Lung (tissue), 12 donors: ENCODE data around the gene TINCR. TPM values are rescaled to one million over a fixed set of nuclear protein-coding genes. Genes with fewer than 3 reads are reported as not detected.
A peak's percentile ranks its signal among the peaks of the same experiment; 100 is the strongest.
"Not testable (repeated sequence)": the region's sequence is repeated elsewhere in the genome, so short reads cannot be mapped to it uniquely, and the experiment has no call there.

Source experiments
- ATAC-seq: fragments of 200-7000 bp; cut with Tn5 transposase; one replicate; pipeline ENCODE4 v1.9.1; 2020; ENCODE audit warnings: moderate number of reproducible peaks; ENCODE audit not compliant: insufficient read depth, low FRiP score
- DNase-seq, 3 donors: peaks; one replicate each; pipeline ENCODE4 v3.0.0-alpha.2; 2013 to 2017
- H3K27ac ChIP-seq, 2 donors: one replicate each; pipeline ENCODE4 v1.5.1; 2013; ENCODE audit warnings: mild to moderate bottlenecking in 2 of 2, moderate library complexity in 2 of 2, control low read depth in 1 of 2, inconsistent platforms in 1 of 2, low read depth in 1 of 2, low read length in 1 of 2
- H3K27me3 ChIP-seq, 3 donors: one replicate each; pipeline ENCODE4 v1.5.1; 2013; ENCODE audit warnings: low read length in 2 of 3; ENCODE audit not compliant: control insufficient read depth in 3 of 3, insufficient read depth in 3 of 3
- H3K36me3 ChIP-seq, 4 donors: one replicate each; pipeline ENCODE4 v1.5.1; 2013; ENCODE audit warnings: low read length in 4 of 4, mild to moderate bottlenecking in 1 of 4, moderate library complexity in 1 of 4; ENCODE audit not compliant: control insufficient read depth in 4 of 4, insufficient read depth in 4 of 4
- H3K4me1 ChIP-seq, 5 donors: one replicate each; pipeline ENCODE4 v1.5.1; 2013; ENCODE audit warnings: low read length in 5 of 5, mild to moderate bottlenecking in 2 of 5, moderate library complexity in 1 of 5; ENCODE audit not compliant: control insufficient read depth in 5 of 5, insufficient read depth in 5 of 5
- H3K4me3 ChIP-seq: one replicate; pipeline ENCODE4 v1.5.1; 2013; ENCODE audit warnings: mild to moderate bottlenecking, control low read depth, moderate library complexity
- H3K9ac ChIP-seq, 2 donors: one replicate each; pipeline ENCODE4 v1.5.1; 2013; ENCODE audit warnings: low read length in 2 of 2, control low read depth in 1 of 2; ENCODE audit not compliant: insufficient read depth in 1 of 2
- H3K9me3 ChIP-seq, 4 donors: one replicate each; pipeline ENCODE4 v1.5.1; 2013; ENCODE audit warnings: low read length in 3 of 4, mild to moderate bottlenecking in 1 of 4, moderate library complexity in 1 of 4; ENCODE audit not compliant: control insufficient read depth in 4 of 4, insufficient read depth in 3 of 4
- WGBS, 2 donors: extraction: QIAGEN DNeasy Blood & Tissue Kit; methylation state at CpG; one replicate each; pipeline ENCODE4 v1.1.7; 2013; 5-methylcytosine and 5-hydroxymethylcytosine counted together
- polyA plus RNA-seq, 2 donors: library from polyadenylated mRNA; stranded (reverse); fragments of 200-250 nt; gene quantifications; one replicate each; pipeline ENCODE4 v1.2.1, GENCODE V29; 2013
- total RNA-seq, 2 donors: library from RNA; depleted of rRNA in 1 of 2; stranded (reverse); fragments of >200 nt in 1 of 2; gene quantifications; one replicate each; pipeline ENCODE4 v1.2.1, GENCODE V29; 2014 to 2021
- TF ChIP-seq, protein P1 (sequence below): IDR thresholded peaks from 2 replicates; pipeline ENCODE4 v1.5.1; 2012; ENCODE audit warnings: mild to moderate bottlenecking; ENCODE audit errors: control extremely low read depth, extremely low read depth
- donor health status: control.
- donor health status: control.
- donor health status: Bipolar disorder and iron deficiency.
- donor health status: healthy.
- donor health status: DM: yes; HTN: yes; CAD: no.

Gene TINCR
- total and polyA plus RNA-seq, 4 donors, result 1.0 to 2.0 (median 1.9) TPM

GRCh38 chr19:5542665-5543064 is 25.1 kb downstream of the TINCR start:
- Histone ChIP-seq H3K36me3 (no peaks in the 10 kb centered on the region), H3K4me3 (no peak overlapping the region), H3K27ac (no peak overlapping the region), H3K27me3 (peaks cover 0 to 3% (median 3%) of the 10 kb centered on the region in 3 donors), H3K9ac (no peak overlapping the region), H3K4me1 (peaks cover 0 to 4% (median 0%) of the 10 kb centered on the region in 5 donors), H3K9me3 (no peaks in the 10 kb centered on the region)
- DNase-seq (no peak), ATAC-seq (no peak)
- 34 to 49% methylated on average over 8 of the region's 8 CpGs for WGBS, 2 donors
- TF ChIP-seq, protein P1, sequence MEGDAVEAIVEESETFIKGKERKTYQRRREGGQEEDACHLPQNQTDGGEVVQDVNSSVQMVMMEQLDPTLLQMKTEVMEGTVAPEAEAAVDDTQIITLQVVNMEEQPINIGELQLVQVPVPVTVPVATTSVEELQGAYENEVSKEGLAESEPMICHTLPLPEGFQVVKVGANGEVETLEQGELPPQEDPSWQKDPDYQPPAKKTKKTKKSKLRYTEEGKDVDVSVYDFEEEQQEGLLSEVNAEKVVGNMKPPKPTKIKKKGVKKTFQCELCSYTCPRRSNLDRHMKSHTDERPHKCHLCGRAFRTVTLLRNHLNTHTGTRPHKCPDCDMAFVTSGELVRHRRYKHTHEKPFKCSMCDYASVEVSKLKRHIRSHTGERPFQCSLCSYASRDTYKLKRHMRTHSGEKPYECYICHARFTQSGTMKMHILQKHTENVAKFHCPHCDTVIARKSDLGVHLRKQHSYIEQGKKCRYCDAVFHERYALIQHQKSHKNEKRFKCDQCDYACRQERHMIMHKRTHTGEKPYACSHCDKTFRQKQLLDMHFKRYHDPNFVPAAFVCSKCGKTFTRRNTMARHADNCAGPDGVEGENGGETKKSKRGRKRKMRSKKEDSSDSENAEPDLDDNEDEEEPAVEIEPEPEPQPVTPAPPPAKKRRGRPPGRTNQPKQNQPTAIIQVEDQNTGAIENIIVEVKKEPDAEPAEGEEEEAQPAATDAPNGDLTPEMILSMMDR, result no peak

- Histone ChIP-seq H3K4me1 (peaks cover 0 to 4% (median 0%) of the 10 kb centered on the region in 5 donors), H3K36me3 (no peaks in the 10 kb centered on the region), H3K27ac (no peak overlapping the region), H3K4me3 (no peak overlapping the region), H3K9me3 (no peaks in the 10 kb centered on the region), H3K27me3 (peaks cover 0 to 3% (median 3%) of the 10 kb centered on the region in 3 donors), H3K9ac (no peak overlapping the region)
- ATAC-seq, result no peak
- WGBS, 2 donors, result 73 to 92% methylated on average over 7 of the region's 7 CpGs
- TF ChIP-seq, protein P1, result no peak
- DNase-seq, result peak in 2 of 3 donors; percentile 31 to 35
Observed at GRCh38 chr19:5541456-5541855, 26.3 kb downstream of the TINCR start.

DNA sequence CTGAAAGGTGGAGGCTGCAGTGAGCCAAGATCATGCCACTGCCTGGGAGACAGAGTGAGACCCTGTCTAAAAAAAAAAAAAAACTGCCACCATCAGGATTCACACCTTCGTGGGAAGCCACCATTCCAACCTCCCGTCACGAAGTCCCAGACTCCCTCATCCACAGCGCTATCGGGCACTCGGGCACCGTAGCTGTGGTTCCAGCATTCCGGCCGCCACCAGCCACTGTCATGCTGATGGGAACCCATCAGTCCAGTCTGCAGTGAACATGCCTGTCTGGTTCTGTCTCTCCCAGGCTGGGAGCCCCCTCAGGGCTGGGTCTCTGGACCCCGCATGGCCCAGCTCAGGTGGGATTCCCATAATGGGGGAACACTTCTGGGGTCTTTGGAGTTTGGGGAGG is 27.5 kb downstream of the TINCR start:
- DNase-seq (no peak), ATAC-seq (no peak)
- no peak overlapping the region for H3K27ac ChIP-seq
- no peak overlapping the region for H3K4me3 ChIP-seq
- peaks cover 0 to 3% (median 3%) of the 10 kb centered on the region in 3 donors for H3K27me3 ChIP-seq
- H3K4me1 ChIP-seq, result peaks cover 0 to 8% (median 0%) of the 10 kb centered on the region in 5 donors
- 90% methylated on average over 10 of the region's 10 CpGs for WGBS, 2 donors
- H3K36me3 ChIP-seq, result no peaks in the 10 kb centered on the region
- H3K9me3 ChIP-seq, result peaks cover 0 to 9% (median 2%) of the 10 kb centered on the region in 4 donors
- TF ChIP-seq, protein P1, result no peak
- no peak overlapping the region for H3K9ac ChIP-seq

GRCh38 chr19:5537870-5538269 is 29.9 kb downstream of the TINCR start:
- ATAC-seq, result no peak
- H3K36me3 ChIP-seq, result no peaks in the 10 kb centered on the region
- peak overlapping the region in 1 of 2 donors; percentile 5 for H3K27ac ChIP-seq
- no peak overlapping the region for H3K9ac ChIP-seq
- WGBS, 2 donors, result 59 to 64% methylated on average over 12 of the region's 12 CpGs
- H3K9me3 ChIP-seq, result peaks cover 0 to 26% (median 8%) of the 10 kb centered on the region in 4 donors
- no peak for DNase-seq
- TF ChIP-seq, protein P1, result no peak
- peaks cover 0 to 3% (median 3%) of the 10 kb centered on the region in 3 donors for H3K27me3 ChIP-seq
- H3K4me3 ChIP-seq, result no peak overlapping the region
- H3K4me1 ChIP-seq, result peaks cover 0 to 8% (median 0%) of the 10 kb centered on the region in 5 donors

- H3K9ac ChIP-seq, H3K27me3 ChIP-seq, H3K4me1 ChIP-seq, ATAC-seq, DNase-seq, H3K36me3 ChIP-seq, H3K4me3 ChIP-seq: not testable (repeated sequence)
- H3K27ac ChIP-seq, result peak overlapping the region in 1 of 2 donors; percentile 52
- H3K9me3 ChIP-seq, result peaks cover 0 to 26% (median 8%) of the 10 kb centered on the region in 4 donors
- WGBS, 2 donors, result 59 to 62% methylated on average over 12 of the region's 12 CpGs
Observed at GRCh38 chr19:5536982-5537579, 30.7 kb downstream of the TINCR start.
